OCI-LY1 (cell line): ENCODE measurements around the gene PLP1.

Experiments
- H2AFZ ChIP-seq: fragments of 200-600 bp; sonication (generic), shearing (Covaris generic); 2 replicates; pipeline ENCODE4 v1.6.0; 2014; ENCODE audit warnings: antibody characterized with exemption, mild to moderate bottlenecking, low read length
- H3F3A ChIP-seq: fragments of 200-600 bp; sonication (generic), shearing (Covaris generic); 2 replicates; pipeline ENCODE4 v1.6.0; 2014; ENCODE audit warnings: mild to moderate bottlenecking, antibody characterized with exemption, low read length, moderate library complexity; ENCODE audit not compliant: insufficient read depth
- H3K27ac ChIP-seq: fragments of 200-600 bp; sonication (generic); 2 replicates; pipeline ENCODE4 v1.5.1; 2014; ENCODE audit warnings: low read length, mixed run types, mild to moderate bottlenecking, low read depth; ENCODE audit not compliant: poor library complexity, severe bottlenecking
- H3K27me3 ChIP-seq: fragments of 200-600 bp; sonication (generic); 2 replicates; pipeline ENCODE4 v1.6.0; 2014; ENCODE audit warnings: antibody characterized with exemption, mild to moderate bottlenecking, low read length, moderate library complexity; ENCODE audit not compliant: insufficient read depth
- H3K36me3 ChIP-seq: fragments of 200-600 bp; sonication (generic); 2 replicates; pipeline ENCODE4 v1.6.1; 2014; ENCODE audit warnings: mild to moderate bottlenecking, antibody characterized with exemption, low read length, moderate library complexity, mixed read lengths; ENCODE audit not compliant: insufficient read depth
- H3K4me1 ChIP-seq: fragments of 200-600 bp; sonication (generic); 2 replicates; pipeline ENCODE4 v1.5.1; 2014; ENCODE audit warnings: mild to moderate bottlenecking, low read length, moderate library complexity; ENCODE audit not compliant: insufficient read depth, severe bottlenecking
- H3K4me2 ChIP-seq: fragments of 200-600 bp; sonication (generic), shearing (Covaris generic); 2 replicates; pipeline ENCODE4 v1.6.1; 2014; ENCODE audit warnings: low read length
- H3K4me3 ChIP-seq: fragments of 200-600 bp; sonication (generic); 2 replicates; pipeline ENCODE4 v1.5.1; 2014; ENCODE audit warnings: low read length, low read depth, mild to moderate bottlenecking, mixed read lengths; ENCODE audit not compliant: poor library complexity, severe bottlenecking
- H3K79me2 ChIP-seq: fragments of 200-600 bp; shearing (Covaris generic); 2 replicates; pipeline ENCODE4 v1.6.1; 2016; ENCODE audit warnings: mixed run types, low read length, mixed read lengths; ENCODE audit not compliant: insufficient read depth
- H3K9ac ChIP-seq: fragments of 200-600 bp; sonication (generic), shearing (Covaris generic); 2 replicates; pipeline ENCODE4 v1.6.1; 2014; ENCODE audit warnings: mild to moderate bottlenecking, low read length, mixed read lengths
- H3K9me2 ChIP-seq: fragments of 200-600 bp; sonication (generic), shearing (Covaris generic); 2 replicates; pipeline ENCODE4 v1.6.1; 2014; ENCODE audit warnings: low read depth, mild to moderate bottlenecking, low read length, mixed read lengths
- H3K9me3 ChIP-seq: fragments of 200-600 bp; shearing (Covaris generic); 2 replicates; pipeline ENCODE4 v1.6.1; 2014; ENCODE audit warnings: low read length, mixed read lengths
- H4K20me1 ChIP-seq: fragments of 200-600 bp; sonication (generic), shearing (Covaris generic); 2 replicates; pipeline ENCODE4 v1.6.0; 2016; ENCODE audit warnings: mild to moderate bottlenecking, low read length; ENCODE audit not compliant: insufficient read depth
- EZH2 ChIP-seq: fragments of 200-600 bp; sonication (generic), shearing (Covaris generic); IDR thresholded peaks from 2 replicates; pipeline ENCODE4 v1.8.0; 2017; ENCODE audit warnings: borderline replicate concordance, mixed run types, mild to moderate bottlenecking, antibody characterized with exemption, low read length, moderate library complexity, mixed read lengths
- TF ChIP-seq, protein P1 (sequence below): fragments of 200-600 bp; sonication (generic), shearing (Covaris generic); IDR thresholded peaks from 2 replicates; pipeline ENCODE4 v1.5.1; 2017; ENCODE audit warnings: mild to moderate bottlenecking, antibody characterized with exemption, low read length, moderate library complexity, mixed read lengths

PLP1 gene

DNA sequence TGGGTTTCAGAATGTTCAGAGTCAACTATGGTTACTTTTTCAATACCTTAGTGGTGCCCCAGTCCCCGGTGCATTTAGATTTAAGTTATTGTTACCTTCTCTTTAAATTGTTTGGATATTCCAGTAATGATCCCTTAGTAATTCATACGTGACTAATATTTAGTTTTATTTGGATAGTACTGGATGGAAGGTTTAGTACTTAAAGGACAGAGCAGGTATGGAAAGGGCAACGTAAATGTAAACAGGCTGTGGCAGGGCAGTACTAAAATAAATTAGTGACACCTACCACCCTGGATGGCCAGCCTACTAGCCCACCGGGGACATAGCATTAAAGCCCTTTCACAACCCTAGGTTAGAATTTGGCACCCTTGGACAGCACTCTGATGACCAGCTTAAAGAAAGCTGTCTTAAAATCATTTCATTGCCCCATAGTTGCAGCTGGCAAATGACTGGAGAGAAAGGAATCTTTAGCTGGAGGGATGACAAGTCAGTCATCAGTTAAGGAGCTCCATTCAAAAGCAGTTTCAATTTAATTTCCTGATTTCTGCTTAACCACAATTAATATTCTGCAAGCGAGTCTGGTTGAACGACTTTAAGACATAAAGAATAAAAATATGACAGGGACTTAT lies 16.4 kb downstream of the PLP1 start:
- TF ChIP-seq, protein P1, sequence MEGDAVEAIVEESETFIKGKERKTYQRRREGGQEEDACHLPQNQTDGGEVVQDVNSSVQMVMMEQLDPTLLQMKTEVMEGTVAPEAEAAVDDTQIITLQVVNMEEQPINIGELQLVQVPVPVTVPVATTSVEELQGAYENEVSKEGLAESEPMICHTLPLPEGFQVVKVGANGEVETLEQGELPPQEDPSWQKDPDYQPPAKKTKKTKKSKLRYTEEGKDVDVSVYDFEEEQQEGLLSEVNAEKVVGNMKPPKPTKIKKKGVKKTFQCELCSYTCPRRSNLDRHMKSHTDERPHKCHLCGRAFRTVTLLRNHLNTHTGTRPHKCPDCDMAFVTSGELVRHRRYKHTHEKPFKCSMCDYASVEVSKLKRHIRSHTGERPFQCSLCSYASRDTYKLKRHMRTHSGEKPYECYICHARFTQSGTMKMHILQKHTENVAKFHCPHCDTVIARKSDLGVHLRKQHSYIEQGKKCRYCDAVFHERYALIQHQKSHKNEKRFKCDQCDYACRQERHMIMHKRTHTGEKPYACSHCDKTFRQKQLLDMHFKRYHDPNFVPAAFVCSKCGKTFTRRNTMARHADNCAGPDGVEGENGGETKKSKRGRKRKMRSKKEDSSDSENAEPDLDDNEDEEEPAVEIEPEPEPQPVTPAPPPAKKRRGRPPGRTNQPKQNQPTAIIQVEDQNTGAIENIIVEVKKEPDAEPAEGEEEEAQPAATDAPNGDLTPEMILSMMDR, result no peak
- no peak for TF ChIP-seq EZH2
- Histone ChIP-seq H3K79me2 (no peaks in the 10 kb centered on the region), H4K20me1 (no peaks in the 10 kb centered on the region), H3K36me3 (no peaks in the 10 kb centered on the region), H3K4me2 (no peak overlapping the region), H3F3A (no peaks in the 10 kb centered on the region), H3K9me2 (no peaks in the 10 kb centered on the region), H3K27ac (no peak overlapping the region), H3K4me1 (no peaks in the 10 kb centered on the region), H3K4me3 (no peak overlapping the region), H3K27me3 (no peaks in the 10 kb centered on the region), H2AFZ (no peak overlapping the region), H3K9me3 (no peaks in the 10 kb centered on the region), H3K9ac (no peak overlapping the region)

DNA sequence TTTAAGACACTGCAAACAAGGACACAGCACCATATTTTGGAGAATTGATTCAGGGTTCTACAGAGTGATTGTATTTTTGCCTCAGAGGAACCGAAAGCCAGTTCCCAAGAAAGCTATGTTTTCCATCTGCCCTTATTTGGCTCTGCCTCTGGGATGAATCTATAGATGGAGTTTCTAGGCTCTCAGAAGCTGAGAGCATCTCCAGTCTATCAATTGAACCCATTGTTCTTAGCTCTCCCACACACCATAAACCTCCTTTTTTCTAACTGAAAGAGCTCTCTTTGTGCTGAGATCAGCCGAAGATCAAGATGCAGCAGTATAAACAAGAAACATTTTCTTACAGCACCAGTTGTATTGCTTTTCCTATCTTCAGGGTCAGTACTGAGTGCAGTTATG lies 16.9 kb downstream of the PLP1 start:
- H4K20me1 ChIP-seq, result no peaks in the 10 kb centered on the region
- H3K9ac ChIP-seq, result no peak overlapping the region
- H2AFZ ChIP-seq, result no peak overlapping the region
- no peak overlapping the region for H3K27ac ChIP-seq
- no peaks in the 10 kb centered on the region for H3K36me3 ChIP-seq
- H3F3A ChIP-seq, result no peaks in the 10 kb centered on the region
- no peak overlapping the region for H3K4me3 ChIP-seq
- H3K9me3 ChIP-seq, result no peaks in the 10 kb centered on the region
- H3K9me2 ChIP-seq, result no peaks in the 10 kb centered on the region
- no peaks in the 10 kb centered on the region for H3K79me2 ChIP-seq
- H3K4me2 ChIP-seq, result no peak overlapping the region
- no peaks in the 10 kb centered on the region for H3K4me1 ChIP-seq
- H3K27me3 ChIP-seq, result no peaks in the 10 kb centered on the region
- TF ChIP-seq EZH2, result no peak
- TF ChIP-seq, protein P1, result no peak

DNA sequence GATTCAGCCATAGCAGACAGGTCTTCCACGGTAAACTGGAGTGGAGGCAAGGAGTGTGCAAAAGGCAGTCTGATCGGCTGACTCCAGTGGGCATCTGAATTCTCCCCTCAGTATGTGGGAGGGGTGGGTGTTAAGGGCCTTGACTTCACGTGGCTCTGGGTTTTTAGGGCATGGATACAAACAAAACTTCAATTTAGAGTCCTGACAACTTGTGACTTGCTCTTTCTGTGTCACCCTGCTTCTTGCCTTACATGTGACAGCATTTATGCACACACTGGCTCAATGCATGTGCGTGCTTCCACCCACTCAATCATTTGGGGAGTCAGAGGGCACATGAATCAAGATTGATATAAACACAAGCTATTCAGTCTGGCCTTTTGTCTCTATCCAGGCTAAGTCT lies 17.5 kb downstream of the PLP1 start:
- no peak overlapping the region for H2AFZ ChIP-seq
- TF ChIP-seq, protein P1, result no peak
- no peak for TF ChIP-seq EZH2

More for the DNA sequence above, 17.5 kb downstream of the PLP1 start:
- no peaks in the 10 kb centered on the region for H3K9me2 ChIP-seq
- no peak overlapping the region for H3K9ac ChIP-seq
- no peaks in the 10 kb centered on the region for H3K36me3 ChIP-seq
- H3K9me3 ChIP-seq, result no peaks in the 10 kb centered on the region
- no peaks in the 10 kb centered on the region for H3K79me2 ChIP-seq
- no peaks in the 10 kb centered on the region for H3F3A ChIP-seq
- H3K27ac ChIP-seq, result no peak overlapping the region
- H4K20me1 ChIP-seq, result no peaks in the 10 kb centered on the region
- no peaks in the 10 kb centered on the region for H3K4me1 ChIP-seq
- no peaks in the 10 kb centered on the region for H3K27me3 ChIP-seq
- H3K4me3 ChIP-seq, result no peak overlapping the region
- H3K4me2 ChIP-seq, result no peak overlapping the region
